Activated T-helper 17 cell treated with anti-CD3 and anti-CD28 coated beads, Interleukin-2, amount 50 U/mL, for 72 hours (primary cell): Measurements from ENCODE around the gene CNTN1. TPM values are rescaled to one million over a fixed set of nuclear protein-coding genes. Genes with fewer than 3 reads are reported as not detected.

ENCODE experiments used
- ATAC-seq: fragments of 150-1000 bp; cut with Tn5 transposase; replicated peaks from 2 replicates; pipeline ENCODE4 v1.10.0; 2021; ENCODE audit warnings: mild to moderate bottlenecking, moderate library complexity
- H3K27ac Mint-ChIP-seq: one replicate; pipeline ENCODE4 v1.8.0; 2022; ENCODE audit warnings: mixed read lengths
- H3K27me3 Mint-ChIP-seq: one replicate; pipeline ENCODE4 v1.8.0; 2022; ENCODE audit warnings: mixed read lengths
- H3K36me3 Mint-ChIP-seq: one replicate; pipeline ENCODE4 v1.8.0; 2022; ENCODE audit warnings: low read depth, mild to moderate bottlenecking, mixed read lengths
- H3K4me1 Mint-ChIP-seq: one replicate; pipeline ENCODE4 v1.8.0; 2022; ENCODE audit warnings: mixed read lengths
- H3K4me3 Mint-ChIP-seq: one replicate; pipeline ENCODE4 v1.8.0; 2022; ENCODE audit warnings: mild to moderate bottlenecking, mixed read lengths
- H3K9me3 Mint-ChIP-seq: one replicate; pipeline ENCODE4 v1.8.0; 2022; ENCODE audit warnings: mixed read lengths
- total RNA-seq, 2 donors: library from RNA; stranded (reverse); gene quantifications; one replicate each; pipeline ENCODE4 v1.2.3, GENCODE V29; 2022

The CNTN1 gene
- total RNA-seq, 2 donors from 2014 or later = not detected

GRCh38 chr12:41013881-41014642 lies 321.8 kb downstream of the CNTN1 start:
- Mint-ChIP-seq H3K4me3 (no peak overlapping the region), H3K9me3 (peaks cover 7% of the 10 kb centered on the region), H3K4me1 (no peaks in the 10 kb centered on the region), H3K27ac (no peak overlapping the region), H3K27me3 (peaks cover 2% of the 10 kb centered on the region), H3K36me3 (no peaks in the 10 kb centered on the region)
- ATAC-seq = no peak

DNA sequence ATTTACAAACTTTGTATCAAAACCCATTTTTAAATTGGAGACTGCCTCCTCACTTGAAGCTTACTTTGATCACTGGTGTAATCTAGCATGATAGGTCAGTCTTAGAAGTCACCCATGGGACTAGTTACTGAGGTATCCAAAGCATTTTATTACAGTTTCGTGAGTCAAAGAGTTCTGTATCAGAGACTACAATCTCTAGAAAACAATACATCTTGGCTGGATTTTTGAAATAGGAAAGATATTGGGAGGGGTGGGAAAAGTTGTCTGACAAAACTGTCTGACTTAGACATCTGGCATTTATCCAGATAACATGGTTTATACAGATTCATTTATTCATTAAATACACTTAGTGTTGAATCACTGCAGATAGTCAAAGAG lies 322.4 kb downstream of the CNTN1 start:
- H3K4me3 Mint-ChIP-seq = no peak overlapping the region
- H3K36me3 Mint-ChIP-seq = no peaks in the 10 kb centered on the region
- peaks cover 7% of the 10 kb centered on the region for H3K9me3 Mint-ChIP-seq
- no peaks in the 10 kb centered on the region for H3K4me1 Mint-ChIP-seq
- no peak for ATAC-seq
- no peak overlapping the region for H3K27ac Mint-ChIP-seq
- H3K27me3 Mint-ChIP-seq = peaks cover 2% of the 10 kb centered on the region

GRCh38 chr12:41018010-41018409 lies 325.8 kb downstream of the CNTN1 start:
- H3K36me3 Mint-ChIP-seq = no peaks in the 10 kb centered on the region
- no peaks in the 10 kb centered on the region for H3K27me3 Mint-ChIP-seq
- H3K27ac Mint-ChIP-seq = no peak overlapping the region
- no peak for ATAC-seq
- no peak overlapping the region for H3K4me3 Mint-ChIP-seq
- H3K4me1 Mint-ChIP-seq = no peaks in the 10 kb centered on the region
- H3K9me3 Mint-ChIP-seq = no peaks in the 10 kb centered on the region

DNA sequence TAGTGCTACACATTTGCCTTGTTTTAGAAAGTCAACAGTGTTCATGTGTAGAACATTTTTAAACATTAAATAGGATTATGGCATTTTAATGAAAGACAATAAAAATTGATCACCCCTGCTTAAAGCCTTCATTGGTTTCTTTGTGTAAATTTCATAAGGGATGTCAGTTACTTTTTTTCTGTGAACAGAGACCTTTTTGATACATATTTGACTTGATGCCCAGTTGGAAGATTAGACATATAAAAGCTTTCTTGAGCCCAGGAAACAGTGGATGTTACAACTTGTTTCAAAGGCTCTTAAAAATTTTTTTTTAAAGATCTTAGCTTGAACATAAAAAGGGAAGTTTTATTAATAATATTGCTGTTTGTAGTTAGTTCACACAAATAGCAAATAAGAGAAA lies 327.2 kb downstream of the CNTN1 start:
- H3K9me3 Mint-ChIP-seq = no peaks in the 10 kb centered on the region
- no peak overlapping the region for H3K4me3 Mint-ChIP-seq
- H3K27me3 Mint-ChIP-seq = no peaks in the 10 kb centered on the region
- no peak for ATAC-seq
- H3K4me1 Mint-ChIP-seq = no peaks in the 10 kb centered on the region
- no peaks in the 10 kb centered on the region for H3K36me3 Mint-ChIP-seq
- H3K27ac Mint-ChIP-seq = no peak overlapping the region

- Mint-ChIP-seq H3K9me3 (no peaks in the 10 kb centered on the region), H3K27ac (no peak overlapping the region), H3K36me3 (no peaks in the 10 kb centered on the region), H3K27me3 (no peaks in the 10 kb centered on the region), H3K4me3 (no peak overlapping the region), H3K4me1 (no peaks in the 10 kb centered on the region)
- ATAC-seq = no peak
Observed at GRCh38 chr12:41023836-41024235, 331.6 kb downstream of the CNTN1 start.

- no peaks in the 10 kb centered on the region for H3K4me1 Mint-ChIP-seq
- no peak overlapping the region for H3K4me3 Mint-ChIP-seq
- no peaks in the 10 kb centered on the region for H3K9me3 Mint-ChIP-seq
- no peaks in the 10 kb centered on the region for H3K36me3 Mint-ChIP-seq
- no peaks in the 10 kb centered on the region for H3K27me3 Mint-ChIP-seq
- H3K27ac Mint-ChIP-seq = no peak overlapping the region
- no peak for ATAC-seq
Observed at GRCh38 chr12:41026151-41026550, 333.9 kb downstream of the CNTN1 start.

DNA sequence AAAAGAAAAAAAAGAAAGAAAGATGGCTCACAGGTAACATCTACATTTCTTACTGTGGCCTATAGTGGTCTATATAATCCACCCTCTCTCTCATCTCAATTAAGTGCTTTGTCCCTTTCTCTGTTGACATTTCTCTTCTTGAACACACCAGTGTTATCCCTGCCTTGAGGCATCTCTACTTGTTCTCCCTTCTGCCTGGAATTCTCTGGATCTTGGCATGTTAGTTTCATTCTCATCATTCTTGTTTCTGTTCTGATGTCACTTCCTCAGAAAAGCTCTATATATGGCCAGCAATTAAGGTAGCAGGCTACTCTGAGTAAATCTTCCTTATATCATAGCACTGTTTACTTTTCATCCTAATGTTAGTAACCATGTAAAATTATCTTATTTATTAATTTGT lies 340.1 kb downstream of the CNTN1 start:
- Mint-ChIP-seq H3K4me1 (no peaks in the 10 kb centered on the region), H3K27ac (no peak overlapping the region), H3K27me3 (no peaks in the 10 kb centered on the region), H3K9me3 (no peaks in the 10 kb centered on the region), H3K4me3 (no peak overlapping the region), H3K36me3 (no peaks in the 10 kb centered on the region)
- no peak for ATAC-seq

DNA sequence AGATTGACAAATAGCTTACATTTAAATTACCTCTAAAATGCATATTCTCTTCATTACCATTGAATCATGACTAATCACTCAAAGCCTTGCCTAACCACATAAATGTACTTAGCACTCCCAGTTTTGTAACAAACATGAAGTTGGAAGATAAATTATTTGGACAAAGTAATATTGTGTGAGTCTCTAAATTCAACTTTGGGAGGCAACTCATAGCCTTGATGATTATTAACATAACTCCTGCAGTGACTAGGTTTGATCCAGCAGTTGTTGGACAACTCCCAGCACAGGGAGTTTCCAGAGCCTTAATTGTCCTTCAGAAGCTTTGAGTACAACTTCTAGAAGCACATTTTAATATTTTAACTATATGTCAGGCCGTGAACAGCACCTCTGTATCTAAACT lies 342.4 kb downstream of the CNTN1 start:
- Mint-ChIP-seq H3K4me1 (no peaks in the 10 kb centered on the region), H3K27ac (no peak overlapping the region), H3K9me3 (no peaks in the 10 kb centered on the region), H3K27me3 (no peaks in the 10 kb centered on the region), H3K36me3 (no peaks in the 10 kb centered on the region), H3K4me3 (no peak overlapping the region)
- no peak for ATAC-seq

- H3K9me3 Mint-ChIP-seq = no peaks in the 10 kb centered on the region
- no peak for ATAC-seq
- no peaks in the 10 kb centered on the region for H3K27me3 Mint-ChIP-seq
- H3K27ac Mint-ChIP-seq = no peak overlapping the region
- H3K4me3 Mint-ChIP-seq = no peak overlapping the region
- no peaks in the 10 kb centered on the region for H3K36me3 Mint-ChIP-seq
- H3K4me1 Mint-ChIP-seq = no peaks in the 10 kb centered on the region
Observed at GRCh38 chr12:41039461-41039860, 347.2 kb downstream of the CNTN1 start.

- H3K4me3 Mint-ChIP-seq = no peak overlapping the region
- no peak for ATAC-seq
- H3K27ac Mint-ChIP-seq = no peak overlapping the region
Observed at GRCh38 chr12:41045509-41045908, 353.3 kb downstream of the CNTN1 start.

GRCh38 chr12:41049033-41049432 lies 356.8 kb downstream of the CNTN1 start:
- ATAC-seq = no peak
- Mint-ChIP-seq H3K27me3 (no peaks in the 10 kb centered on the region), H3K36me3 (no peaks in the 10 kb centered on the region), H3K27ac (no peak overlapping the region), H3K4me1 (no peaks in the 10 kb centered on the region), H3K9me3 (no peaks in the 10 kb centered on the region), H3K4me3 (no peak overlapping the region)

More at GRCh38 chr12:41045509-41045908, 353.3 kb downstream of the CNTN1 start:
- Mint-ChIP-seq H3K27me3 (no peaks in the 10 kb centered on the region), H3K36me3 (no peaks in the 10 kb centered on the region), H3K9me3 (no peaks in the 10 kb centered on the region), H3K4me1 (no peaks in the 10 kb centered on the region)

- H3K9me3 Mint-ChIP-seq = no peaks in the 10 kb centered on the region
- no peak overlapping the region for H3K27ac Mint-ChIP-seq
- H3K4me1 Mint-ChIP-seq = no peaks in the 10 kb centered on the region
- H3K27me3 Mint-ChIP-seq = no peaks in the 10 kb centered on the region
- no peak for ATAC-seq
- H3K36me3 Mint-ChIP-seq = no peaks in the 10 kb centered on the region
- no peak overlapping the region for H3K4me3 Mint-ChIP-seq
Observed at GRCh38 chr12:41051954-41052353, 359.7 kb downstream of the CNTN1 start.

- ATAC-seq = no peak
- H3K36me3 Mint-ChIP-seq = no peaks in the 10 kb centered on the region
- H3K27ac Mint-ChIP-seq = no peak overlapping the region
- H3K4me3 Mint-ChIP-seq = no peak overlapping the region
- no peaks in the 10 kb centered on the region for H3K27me3 Mint-ChIP-seq
- no peaks in the 10 kb centered on the region for H3K4me1 Mint-ChIP-seq
- no peaks in the 10 kb centered on the region for H3K9me3 Mint-ChIP-seq
Observed at GRCh38 chr12:41052441-41052840, 360.2 kb downstream of the CNTN1 start.

- ATAC-seq = no peak
- H3K27ac Mint-ChIP-seq = no peak overlapping the region
- no peaks in the 10 kb centered on the region for H3K36me3 Mint-ChIP-seq
- no peaks in the 10 kb centered on the region for H3K9me3 Mint-ChIP-seq
- H3K4me1 Mint-ChIP-seq = no peaks in the 10 kb centered on the region
- H3K4me3 Mint-ChIP-seq = no peak overlapping the region
- H3K27me3 Mint-ChIP-seq = no peaks in the 10 kb centered on the region
Observed at GRCh38 chr12:41053046-41053445, 360.8 kb downstream of the CNTN1 start.

GRCh38 chr12:41055875-41056577 lies 363.8 kb downstream of the CNTN1 start:
- ATAC-seq = no peak
- H3K9me3 Mint-ChIP-seq = no peaks in the 10 kb centered on the region
- no peaks in the 10 kb centered on the region for H3K36me3 Mint-ChIP-seq
- no peaks in the 10 kb centered on the region for H3K4me1 Mint-ChIP-seq
- H3K4me3 Mint-ChIP-seq = no peak overlapping the region
- no peak overlapping the region for H3K27ac Mint-ChIP-seq
- H3K27me3 Mint-ChIP-seq = no peaks in the 10 kb centered on the region
